OCI-LY1 (cell line): ENCODE results near the gene TNNT3.

Source experiments
- H2AFZ ChIP-seq: fragments of 200-600 bp; sonication (generic), shearing (Covaris generic); 2 replicates; pipeline ENCODE4 v1.6.0; 2014; ENCODE audit warnings: antibody characterized with exemption, mild to moderate bottlenecking, low read length
- H3F3A ChIP-seq: fragments of 200-600 bp; sonication (generic), shearing (Covaris generic); 2 replicates; pipeline ENCODE4 v1.6.0; 2014; ENCODE audit warnings: mild to moderate bottlenecking, antibody characterized with exemption, low read length, moderate library complexity; ENCODE audit not compliant: insufficient read depth
- H3K27ac ChIP-seq: fragments of 200-600 bp; sonication (generic); 2 replicates; pipeline ENCODE4 v1.5.1; 2014; ENCODE audit warnings: low read length, mixed run types, mild to moderate bottlenecking, low read depth; ENCODE audit not compliant: poor library complexity, severe bottlenecking
- H3K27me3 ChIP-seq: fragments of 200-600 bp; sonication (generic); 2 replicates; pipeline ENCODE4 v1.6.0; 2014; ENCODE audit warnings: antibody characterized with exemption, mild to moderate bottlenecking, low read length, moderate library complexity; ENCODE audit not compliant: insufficient read depth
- H3K36me3 ChIP-seq: fragments of 200-600 bp; sonication (generic); 2 replicates; pipeline ENCODE4 v1.6.1; 2014; ENCODE audit warnings: mild to moderate bottlenecking, antibody characterized with exemption, low read length, moderate library complexity, mixed read lengths; ENCODE audit not compliant: insufficient read depth
- H3K4me1 ChIP-seq: fragments of 200-600 bp; sonication (generic); 2 replicates; pipeline ENCODE4 v1.5.1; 2014; ENCODE audit warnings: mild to moderate bottlenecking, low read length, moderate library complexity; ENCODE audit not compliant: insufficient read depth, severe bottlenecking
- H3K4me2 ChIP-seq: fragments of 200-600 bp; sonication (generic), shearing (Covaris generic); 2 replicates; pipeline ENCODE4 v1.6.1; 2014; ENCODE audit warnings: low read length
- H3K4me3 ChIP-seq: fragments of 200-600 bp; sonication (generic); 2 replicates; pipeline ENCODE4 v1.5.1; 2014; ENCODE audit warnings: low read length, low read depth, mild to moderate bottlenecking, mixed read lengths; ENCODE audit not compliant: poor library complexity, severe bottlenecking
- H3K79me2 ChIP-seq: fragments of 200-600 bp; shearing (Covaris generic); 2 replicates; pipeline ENCODE4 v1.6.1; 2016; ENCODE audit warnings: mixed run types, low read length, mixed read lengths; ENCODE audit not compliant: insufficient read depth
- H3K9ac ChIP-seq: fragments of 200-600 bp; sonication (generic), shearing (Covaris generic); 2 replicates; pipeline ENCODE4 v1.6.1; 2014; ENCODE audit warnings: mild to moderate bottlenecking, low read length, mixed read lengths
- H3K9me2 ChIP-seq: fragments of 200-600 bp; sonication (generic), shearing (Covaris generic); 2 replicates; pipeline ENCODE4 v1.6.1; 2014; ENCODE audit warnings: low read depth, mild to moderate bottlenecking, low read length, mixed read lengths
- H3K9me3 ChIP-seq: fragments of 200-600 bp; shearing (Covaris generic); 2 replicates; pipeline ENCODE4 v1.6.1; 2014; ENCODE audit warnings: low read length, mixed read lengths
- H4K20me1 ChIP-seq: fragments of 200-600 bp; sonication (generic), shearing (Covaris generic); 2 replicates; pipeline ENCODE4 v1.6.0; 2016; ENCODE audit warnings: mild to moderate bottlenecking, low read length; ENCODE audit not compliant: insufficient read depth
- EZH2 ChIP-seq: fragments of 200-600 bp; sonication (generic), shearing (Covaris generic); IDR thresholded peaks from 2 replicates; pipeline ENCODE4 v1.8.0; 2017; ENCODE audit warnings: borderline replicate concordance, mixed run types, mild to moderate bottlenecking, antibody characterized with exemption, low read length, moderate library complexity, mixed read lengths
- TF ChIP-seq, protein P1 (sequence below): fragments of 200-600 bp; sonication (generic), shearing (Covaris generic); IDR thresholded peaks from 2 replicates; pipeline ENCODE4 v1.5.1; 2017; ENCODE audit warnings: mild to moderate bottlenecking, antibody characterized with exemption, low read length, moderate library complexity, mixed read lengths

TNNT3 gene

DNA sequence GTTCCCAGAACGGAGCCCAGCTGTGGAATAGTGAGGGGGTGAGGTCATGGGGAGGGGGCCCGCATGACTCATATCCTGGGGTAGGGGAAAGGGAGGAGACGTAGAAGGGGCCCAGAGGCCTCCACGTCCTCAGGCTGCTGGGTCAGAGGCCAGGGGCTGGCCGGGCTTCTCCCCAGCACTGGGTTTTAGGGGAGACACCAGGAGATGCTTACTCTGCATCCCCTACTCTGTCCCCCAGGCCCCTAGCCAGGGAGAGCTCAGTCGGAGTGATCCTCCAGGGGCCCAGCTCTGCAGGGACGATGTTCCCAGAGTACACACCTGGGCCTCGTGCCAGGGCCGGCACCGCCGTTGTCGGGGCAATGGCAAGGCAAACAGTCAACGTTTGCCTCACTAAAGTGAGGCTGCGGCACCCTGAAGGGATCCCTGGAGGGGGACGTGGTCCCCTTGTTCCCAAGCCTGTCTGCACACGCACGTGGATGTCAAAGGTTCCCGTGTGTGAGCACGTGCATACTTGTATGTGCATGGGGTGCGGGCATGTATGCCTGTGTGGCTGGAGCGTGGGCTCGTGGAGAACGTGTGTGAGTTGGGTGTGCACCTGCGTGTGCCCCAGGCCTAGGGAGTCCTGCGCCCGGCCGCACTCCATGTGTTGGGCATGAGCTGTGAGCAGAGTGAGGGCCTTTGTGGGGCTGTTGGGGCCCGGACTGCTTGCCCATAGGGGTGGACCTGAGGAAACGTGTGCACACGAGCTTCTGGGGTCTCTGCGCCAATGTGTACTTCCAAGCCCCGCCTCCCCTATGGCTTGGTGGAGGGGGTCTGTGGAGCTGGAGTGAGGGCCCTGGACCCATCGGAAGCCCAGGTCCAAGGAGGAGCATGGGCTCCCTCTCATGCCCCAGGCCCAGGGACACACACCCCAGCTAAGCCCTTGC, 42.0 kb upstream of the TNNT3 start:
- Histone ChIP-seq H3K79me2 (no peaks in the 10 kb centered on the region), H3F3A (no peaks in the 10 kb centered on the region), H2AFZ (no peak overlapping the region), H4K20me1 (no peaks in the 10 kb centered on the region), H3K9me2 (no peaks in the 10 kb centered on the region), H3K9me3 (no peaks in the 10 kb centered on the region), H3K4me2 (no peak overlapping the region), H3K36me3 (no peaks in the 10 kb centered on the region), H3K27ac (no peak overlapping the region), H3K4me1 (peaks cover 7% of the 10 kb centered on the region), H3K9ac (no peak overlapping the region), H3K27me3 (no peaks in the 10 kb centered on the region), H3K4me3 (no peak overlapping the region)
- TF ChIP-seq, protein P1, sequence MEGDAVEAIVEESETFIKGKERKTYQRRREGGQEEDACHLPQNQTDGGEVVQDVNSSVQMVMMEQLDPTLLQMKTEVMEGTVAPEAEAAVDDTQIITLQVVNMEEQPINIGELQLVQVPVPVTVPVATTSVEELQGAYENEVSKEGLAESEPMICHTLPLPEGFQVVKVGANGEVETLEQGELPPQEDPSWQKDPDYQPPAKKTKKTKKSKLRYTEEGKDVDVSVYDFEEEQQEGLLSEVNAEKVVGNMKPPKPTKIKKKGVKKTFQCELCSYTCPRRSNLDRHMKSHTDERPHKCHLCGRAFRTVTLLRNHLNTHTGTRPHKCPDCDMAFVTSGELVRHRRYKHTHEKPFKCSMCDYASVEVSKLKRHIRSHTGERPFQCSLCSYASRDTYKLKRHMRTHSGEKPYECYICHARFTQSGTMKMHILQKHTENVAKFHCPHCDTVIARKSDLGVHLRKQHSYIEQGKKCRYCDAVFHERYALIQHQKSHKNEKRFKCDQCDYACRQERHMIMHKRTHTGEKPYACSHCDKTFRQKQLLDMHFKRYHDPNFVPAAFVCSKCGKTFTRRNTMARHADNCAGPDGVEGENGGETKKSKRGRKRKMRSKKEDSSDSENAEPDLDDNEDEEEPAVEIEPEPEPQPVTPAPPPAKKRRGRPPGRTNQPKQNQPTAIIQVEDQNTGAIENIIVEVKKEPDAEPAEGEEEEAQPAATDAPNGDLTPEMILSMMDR: no peak

DNA sequence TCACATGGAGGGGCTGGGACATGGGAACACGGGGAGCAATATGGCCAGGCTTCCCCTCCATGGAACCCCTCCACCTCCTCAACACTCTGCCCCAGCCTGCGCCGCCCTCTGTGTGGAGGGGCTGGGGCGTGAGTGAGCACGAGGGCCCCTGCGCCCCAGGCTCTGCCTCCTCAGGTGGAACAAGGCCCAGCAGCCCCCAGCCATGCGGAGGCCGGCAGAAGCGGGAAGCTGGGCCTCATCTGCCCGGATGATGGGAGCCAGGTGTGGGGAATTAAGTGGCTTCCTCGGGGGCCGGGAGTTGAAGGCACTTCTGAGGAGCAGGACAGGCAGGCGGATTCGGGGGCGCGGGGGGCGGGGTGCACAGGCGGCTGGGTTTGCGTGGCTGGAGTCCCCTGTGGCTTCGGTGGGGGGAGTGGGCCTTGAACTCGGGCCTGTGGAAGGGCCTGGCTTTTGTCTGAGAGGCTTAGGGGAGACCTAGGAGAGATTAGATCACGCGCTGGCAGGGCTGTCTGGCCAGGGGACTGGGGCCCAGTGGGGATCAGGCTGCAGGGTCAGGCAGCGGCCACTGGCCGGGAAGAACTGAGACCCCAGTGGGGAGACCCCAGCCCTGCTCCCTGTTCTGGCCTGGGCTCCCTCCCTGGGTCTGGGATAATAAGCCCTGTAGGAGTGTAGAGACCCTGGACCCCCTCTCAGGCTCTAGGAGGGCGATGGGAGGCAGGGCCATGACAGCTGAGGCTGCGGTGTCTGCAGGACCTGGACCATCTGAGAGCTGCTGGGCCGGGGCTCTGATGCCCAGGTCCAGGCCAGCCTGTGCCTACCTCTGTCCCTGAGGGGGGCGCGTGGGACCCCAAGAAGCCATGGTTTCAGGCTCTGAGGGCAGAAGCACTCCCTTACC, 41.1 kb upstream of the TNNT3 start:
- Histone ChIP-seq H3K36me3 (peaks cover 7% of the 10 kb centered on the region; the same call in 1 of the 2 replicates), H3K27ac (no peak overlapping the region), H3F3A (no peaks in the 10 kb centered on the region), H2AFZ (no peak overlapping the region), H4K20me1 (no peaks in the 10 kb centered on the region), H3K4me2 (no peak overlapping the region), H3K79me2 (no peaks in the 10 kb centered on the region), H3K4me1 (peaks cover 7% of the 10 kb centered on the region), H3K4me3 (no peak overlapping the region), H3K9me3 (no peaks in the 10 kb centered on the region), H3K9me2 (no peaks in the 10 kb centered on the region), H3K27me3 (no peaks in the 10 kb centered on the region), H3K9ac (no peak overlapping the region)
- TF ChIP-seq, protein P1: no peak
- no peak for TF ChIP-seq EZH2

DNA sequence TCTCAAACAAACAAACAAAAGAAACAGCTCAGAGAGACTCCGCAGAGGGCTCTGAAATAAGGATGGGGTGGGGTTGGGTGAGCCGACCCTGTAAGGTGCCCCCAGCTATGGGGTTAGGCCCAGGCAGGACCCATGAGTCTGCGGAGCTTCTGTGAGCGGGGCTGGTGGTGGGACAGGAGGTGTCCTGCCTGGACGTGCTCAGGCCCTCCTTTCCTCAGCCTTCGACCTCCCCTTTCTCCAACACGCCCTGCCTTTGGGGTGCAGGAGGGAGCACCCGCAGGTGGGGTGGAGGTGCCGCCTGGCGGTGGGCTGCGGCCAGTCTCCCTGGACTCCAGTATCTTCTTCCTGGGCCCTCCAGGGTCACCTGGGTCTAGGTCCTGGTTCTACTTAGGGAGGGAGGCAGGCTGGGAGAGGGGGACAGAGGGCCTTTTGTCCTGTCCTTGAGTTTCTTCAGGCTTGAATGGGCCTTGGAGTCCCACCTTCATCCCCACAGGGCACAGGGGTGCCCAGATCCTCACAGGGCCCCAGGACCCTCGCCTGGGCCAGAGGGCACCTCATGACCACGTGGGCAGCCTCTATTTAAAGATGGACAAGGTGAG, 40.1 kb upstream of the TNNT3 start:
- Histone ChIP-seq H3K9me3 (no peaks in the 10 kb centered on the region), H3K36me3 (peaks cover 17% of the 10 kb centered on the region), H3K27ac (no peak overlapping the region), H3K4me1 (peaks cover 7% of the 10 kb centered on the region), H3F3A (no peaks in the 10 kb centered on the region), H3K27me3 (no peaks in the 10 kb centered on the region), H3K79me2 (no peaks in the 10 kb centered on the region), H3K4me2 (no peak overlapping the region), H3K4me3 (no peak overlapping the region), H4K20me1 (no peaks in the 10 kb centered on the region), H3K9me2 (no peaks in the 10 kb centered on the region), H2AFZ (no peak overlapping the region), H3K9ac (no peak overlapping the region)
- TF ChIP-seq, protein P1: no peak
- TF ChIP-seq EZH2: no peak
